DND-41 (cell line): ENCODE results near the gene MAP3K8.

ENCODE experiments used
- CTCF ChIP-seq: IDR thresholded peaks from 2 replicates; pipeline ENCODE4 v1.5.1; 2012; ENCODE audit warnings: borderline replicate concordance, low read length, moderate library complexity, mild to moderate bottlenecking; ENCODE audit not compliant: poor library complexity, severe bottlenecking; ENCODE audit errors: extremely low read depth
- EZH2 ChIP-seq: IDR thresholded peaks from 3 replicates; pipeline ENCODE4 v1.6.1; 2012; ENCODE audit warnings: borderline replicate concordance, low read depth, mild to moderate bottlenecking, moderate library complexity, low read length, inconsistent platforms; ENCODE audit not compliant: severe bottlenecking

- TF ChIP-seq CTCF (no peak), EZH2 (no peak)
Observed at GRCh38 chr10:30425336-30426075, 8.5 kb upstream of the MAP3K8 start.
